HTERT RPE-1 (cell line): ENCODE data around the gene BTF3.
"Not testable (repeated sequence)": the region's sequence is repeated elsewhere in the genome, so short reads cannot be mapped to it uniquely, and the experiment has no call there.

ENCODE experiments used
- in situ Hi-C: fragments of 300-500 bp; cut with MboI; formaldehyde crosslinking; loops from 4 replicates; pipeline ENCODE4 v1.14.3; 2020; ENCODE audit warnings: low sequenced_read_pairs

The BTF3 gene

DNA sequence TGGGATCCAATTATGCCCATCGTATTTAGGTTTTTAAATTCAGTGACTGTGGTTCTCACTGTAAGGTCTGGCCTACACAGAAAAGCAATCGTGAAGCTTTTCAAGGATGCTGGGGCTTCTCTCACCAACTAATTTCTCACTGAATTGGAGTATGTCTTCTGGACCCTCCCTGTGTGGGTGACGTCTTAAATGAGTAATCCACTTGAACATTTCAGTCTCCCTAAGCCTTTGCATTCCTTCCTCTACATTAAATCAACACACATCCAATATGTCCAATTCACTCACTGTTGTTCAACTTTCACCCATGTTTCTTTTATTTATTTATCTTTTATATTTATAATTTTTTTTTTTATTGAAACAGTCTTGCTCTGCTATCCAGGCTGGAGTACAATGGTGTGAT lies 12.5 kb upstream of the BTF3 start:
- in situ Hi-C loops = no loop called here

DNA sequence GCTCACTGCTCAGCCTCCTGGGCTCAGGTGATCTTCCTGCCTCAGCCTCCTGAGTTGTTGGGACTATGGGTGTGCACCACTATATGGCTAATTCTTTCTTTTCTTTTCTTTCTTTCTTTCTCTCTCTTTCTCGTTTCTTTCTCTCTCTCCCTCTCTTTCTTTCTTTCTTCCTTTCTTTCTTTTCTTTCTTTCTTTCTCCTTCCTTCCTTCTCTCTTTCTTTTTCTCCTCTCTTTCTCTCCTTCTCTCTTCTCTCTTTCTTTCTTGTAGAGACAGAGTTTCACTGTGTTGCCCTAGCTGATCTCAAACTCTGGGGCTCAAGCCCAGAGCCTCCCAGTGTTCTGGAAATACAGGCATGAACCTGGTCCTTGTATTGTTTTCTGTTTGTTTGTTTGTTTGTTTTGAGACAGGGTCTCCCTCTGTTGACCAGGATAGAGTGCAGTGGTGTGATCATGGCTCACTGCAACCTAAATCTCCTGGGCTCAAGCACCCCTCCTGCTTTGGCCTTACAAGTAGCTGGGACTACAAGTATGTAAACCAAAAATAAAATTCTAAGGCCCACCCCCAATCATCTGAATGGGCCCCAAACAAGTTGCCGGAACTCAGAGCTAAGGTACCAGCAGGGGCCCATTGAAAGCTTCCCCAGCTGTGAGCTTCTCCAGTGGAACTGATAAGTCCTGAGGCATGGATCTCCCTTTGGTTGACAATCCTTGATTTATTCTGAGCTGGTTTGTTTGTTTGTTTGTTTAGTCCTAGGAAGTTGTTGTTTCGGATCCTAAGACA lies 11.9 kb upstream of the BTF3 start:
- in situ Hi-C loops = no loop called here

DNA sequence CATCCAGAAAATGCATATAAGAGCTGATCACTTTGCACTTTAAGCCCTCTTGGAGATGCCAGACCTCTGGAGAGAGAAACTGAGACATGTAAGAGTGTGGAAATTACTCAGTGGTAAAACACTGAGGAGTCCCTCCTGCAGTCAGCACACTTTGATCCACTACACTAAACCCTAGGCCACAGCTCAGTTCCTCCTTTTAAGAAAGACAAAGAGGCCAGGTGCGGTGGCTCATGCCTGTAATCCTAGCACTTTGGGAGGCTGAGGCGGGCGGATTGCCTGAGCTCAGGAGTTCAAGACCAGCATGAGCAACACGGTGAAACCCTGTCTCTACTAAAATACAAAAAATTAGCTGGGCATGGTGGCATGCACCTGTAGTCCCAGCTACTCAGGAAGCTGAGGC lies 11.0 kb upstream of the BTF3 start:
- in situ Hi-C loops = not testable (repeated sequence)

- in situ Hi-C loops = no loop called here
Measured at GRCh38 chr5:73487815-73488214, 10.4 kb upstream of the BTF3 start.

- in situ Hi-C loops = no loop called here
Measured at GRCh38 chr5:73488806-73489205, 9.4 kb upstream of the BTF3 start.

- in situ Hi-C loops = no loop called here
Measured at GRCh38 chr5:73490088-73490487, 8.2 kb upstream of the BTF3 start.

GRCh38 chr5:73491155-73491554 lies 7.1 kb upstream of the BTF3 start:
- in situ Hi-C loops = no loop called here

- in situ Hi-C loops = no loop called here
Measured at GRCh38 chr5:73493421-73493820, 4.8 kb upstream of the BTF3 start.

DNA sequence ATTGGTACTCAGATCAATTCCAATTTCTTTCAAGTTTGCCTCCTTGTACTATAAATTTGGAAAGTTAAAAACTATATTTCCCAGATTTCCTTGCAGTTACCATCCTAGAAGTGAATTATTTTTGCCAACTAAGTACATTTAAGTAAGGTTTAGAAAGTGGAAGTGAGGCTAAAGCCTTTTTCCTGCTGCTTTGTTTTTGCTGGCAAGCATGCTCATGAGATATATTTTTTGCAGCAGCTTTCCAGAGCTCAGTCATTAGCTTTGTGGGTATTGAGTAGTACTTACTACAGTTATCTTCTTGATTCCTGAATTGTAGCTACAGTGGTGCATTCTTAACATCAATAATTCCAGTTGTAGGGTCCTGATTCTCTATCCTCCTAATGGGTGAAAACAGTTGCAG lies 3.5 kb upstream of the BTF3 start:
- in situ Hi-C loops = no loop called here

DNA sequence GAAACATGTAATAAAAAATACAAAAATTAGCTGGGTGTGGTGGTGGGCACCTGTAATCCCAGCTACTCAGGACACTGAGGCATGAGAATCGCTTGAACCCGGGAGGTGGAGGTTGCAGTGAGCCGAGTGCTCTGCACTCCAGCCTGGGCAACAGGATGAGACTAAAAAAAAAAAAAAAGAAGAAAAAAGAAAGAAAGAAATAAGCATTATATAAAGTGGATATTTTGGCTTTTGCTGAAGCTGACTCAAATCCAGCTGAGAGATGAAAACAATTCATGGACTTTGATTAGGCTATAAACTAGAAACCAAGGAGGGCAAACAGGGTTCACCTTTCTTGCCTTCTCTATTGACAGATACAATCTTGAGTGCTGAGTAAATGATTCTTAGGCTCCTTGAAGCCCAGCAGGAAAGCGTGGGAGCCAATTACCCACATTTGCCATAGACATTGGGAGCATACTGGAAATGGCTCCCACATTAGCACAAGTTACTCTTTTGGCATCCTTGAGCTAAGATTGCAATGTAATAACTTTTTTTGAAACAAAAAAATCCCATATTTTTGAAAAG lies 2.4 kb upstream of the BTF3 start:
- in situ Hi-C loops = no loop called here

DNA sequence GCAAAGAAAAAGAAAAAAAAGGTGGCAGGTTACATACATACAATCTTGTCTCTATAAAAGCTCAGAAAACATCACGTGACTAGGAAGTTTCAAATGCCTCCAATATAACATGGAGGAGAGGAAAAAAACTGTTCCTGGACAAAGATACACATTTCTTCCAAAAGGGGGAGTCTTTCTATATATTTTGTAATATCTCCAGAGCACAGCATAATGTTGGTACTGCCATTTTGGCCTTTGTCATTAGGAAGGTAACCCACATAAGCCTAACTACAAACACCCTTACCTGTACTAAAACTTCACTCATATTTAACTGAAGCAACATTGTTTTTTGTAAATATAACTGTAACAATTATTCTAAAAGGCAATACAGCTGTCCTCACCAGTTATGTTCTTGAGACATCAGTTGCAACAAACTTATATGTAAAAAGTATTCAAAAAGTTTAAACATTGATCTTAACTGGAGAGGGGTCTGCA lies 1.2 kb upstream of the BTF3 start:
- in situ Hi-C loops = no loop called here

- in situ Hi-C loops = no loop called here
Measured at GRCh38 chr5:73497497-73498056, 665 bp upstream of the BTF3 start.

GRCh38 chr5:73499187-73499586 lies 945 bp downstream of the BTF3 start:
- in situ Hi-C loops = no loop called here

GRCh38 chr5:73499756-73500155 lies 1.5 kb downstream of the BTF3 start:
- in situ Hi-C loops = no loop called here

DNA sequence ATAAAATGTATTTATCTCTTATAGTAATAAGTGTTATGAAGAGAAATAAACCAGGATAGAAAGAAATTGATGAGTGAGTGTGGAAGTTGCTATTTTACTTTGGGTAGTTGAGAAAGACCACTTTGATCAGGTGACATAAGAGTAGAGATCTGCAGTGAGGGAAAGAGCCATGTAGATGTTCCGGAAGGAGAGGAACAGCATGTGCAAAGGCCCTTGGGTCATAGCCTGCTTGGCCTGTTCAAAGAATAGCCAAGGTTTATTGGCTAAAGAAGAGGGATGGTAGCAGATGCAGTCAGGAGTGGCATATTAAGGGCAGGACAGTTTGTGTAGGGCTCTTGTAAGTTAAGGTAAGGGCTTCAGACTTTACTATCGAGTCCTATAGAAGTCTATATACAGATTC lies 3.2 kb downstream of the BTF3 start:
- in situ Hi-C loops = no loop called here

DNA sequence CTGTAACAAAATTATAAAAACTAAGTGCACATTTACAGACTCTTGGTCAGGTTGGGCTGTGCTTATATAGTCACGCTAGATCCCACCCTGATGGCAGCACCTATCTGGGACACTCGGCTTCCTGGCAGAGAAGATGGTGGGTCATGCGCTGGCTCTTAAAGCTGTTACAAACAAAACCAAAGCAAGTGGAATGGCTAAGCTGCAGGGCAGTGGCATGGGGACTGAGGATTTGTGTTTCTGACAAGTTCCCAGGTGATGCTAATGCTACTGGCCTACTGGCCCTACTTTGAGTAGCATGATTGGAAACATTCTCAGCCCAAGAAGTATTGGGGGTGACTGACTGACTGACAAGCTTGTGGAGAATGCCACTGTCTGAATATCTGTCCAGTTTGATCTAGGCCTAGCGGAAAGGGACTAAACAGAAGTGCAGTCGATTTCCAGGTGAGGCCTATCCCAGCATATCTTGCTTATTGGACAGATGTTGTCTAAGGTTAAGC lies 8.3 kb downstream of the BTF3 start:
- in situ Hi-C loops = no loop called here

GRCh38 chr5:73507062-73507461 lies 8.8 kb downstream of the BTF3 start:
- in situ Hi-C loops = no loop called here

- in situ Hi-C loops = not testable (repeated sequence)
Measured at GRCh38 chr5:73508521-73508920, 10.3 kb downstream of the BTF3 start.

DNA sequence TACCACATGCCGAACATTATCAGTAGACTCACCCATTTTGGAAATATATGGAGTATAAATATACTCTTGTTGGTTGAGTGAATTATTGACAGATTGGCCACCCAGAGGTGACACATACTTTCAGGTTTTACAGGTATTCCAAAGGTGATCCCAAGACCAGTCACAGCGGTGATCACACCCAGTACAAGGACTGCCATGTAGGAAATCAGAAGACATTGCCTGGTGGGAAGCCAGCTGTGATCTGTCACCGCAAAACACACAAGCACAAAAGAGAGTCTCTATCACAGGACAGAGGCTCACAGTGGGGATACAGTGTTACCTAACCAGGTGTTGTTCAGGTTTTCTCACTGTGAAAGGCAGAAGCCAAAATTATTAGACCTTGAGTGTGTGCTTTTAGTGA lies 15.8 kb downstream of the BTF3 start:
- in situ Hi-C loops = no loop called here

DNA sequence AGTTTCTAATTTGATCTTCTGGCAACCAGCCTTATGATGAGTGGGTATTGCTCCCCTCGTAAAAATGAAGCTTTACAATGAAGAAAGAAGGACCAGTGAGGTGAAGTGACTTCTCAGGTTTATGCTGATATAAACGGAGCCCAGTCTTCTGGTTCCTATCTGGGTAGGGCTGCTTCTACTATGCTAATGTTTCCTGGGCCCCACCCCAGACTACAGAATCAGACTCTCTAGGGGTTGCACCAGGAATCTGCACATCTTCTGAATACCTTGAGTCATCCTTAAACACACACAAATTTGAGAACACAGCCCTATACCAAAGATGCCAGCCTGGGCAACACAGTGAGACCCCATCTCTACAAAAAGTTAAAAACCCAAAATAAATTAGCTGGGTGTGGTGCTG lies 16.2 kb downstream of the BTF3 start:
- in situ Hi-C loops = no loop called here

DNA sequence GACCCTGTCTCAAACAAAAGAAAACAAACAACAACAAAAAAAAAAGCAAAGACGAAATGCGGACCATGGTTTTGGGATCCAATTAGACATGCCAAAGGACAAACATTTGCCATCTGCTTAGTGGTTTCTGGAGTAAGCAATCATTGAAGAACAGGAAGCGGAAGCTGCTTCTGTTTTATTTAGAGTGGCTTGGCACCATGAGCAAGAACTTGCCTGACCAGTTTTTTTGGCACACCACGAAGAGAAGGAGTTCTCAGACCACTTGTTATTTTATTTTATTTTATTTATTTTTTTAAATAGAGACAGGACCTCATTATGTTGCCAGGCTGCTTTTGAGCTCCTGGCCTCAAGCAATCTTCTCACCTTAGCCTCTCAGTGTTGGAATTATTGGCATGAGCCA lies 17.0 kb downstream of the BTF3 start:
- in situ Hi-C loops = no loop called here
